Naive thymus-derived CD4-positive, alpha-beta T cell (primary cell): Measurements from ENCODE around the gene LZTS2. TPM values are rescaled to one million over a fixed set of nuclear protein-coding genes. Genes with fewer than 3 reads are reported as not detected.

Experiments used
- ATAC-seq: fragments of 150-1000 bp; cut with Tn5 transposase; 2 replicates; pipeline ENCODE4 v1.10.0; 2021; ENCODE audit warnings: mild to moderate bottlenecking, moderate library complexity
- CTCF ChIA-PET: fragments of 350-600 bp; sonication (Branson Sonifier 250); formaldehyde crosslinking; loops from one replicate; lab custom pipeline; 2021; ENCODE audit warnings: antibody characterized with exemption; lab: Charles Lee
- POLR2A ChIA-PET: fragments of 350-600 bp; sonication (Branson Sonifier 250); formaldehyde crosslinking; loops from one replicate; lab custom pipeline; 2021; ENCODE audit warnings: antibody characterized with exemption, inconsistent platforms; lab: Charles Lee
- DNase-seq, 9 donors: peaks; one replicate each; pipeline versions ENCODE4 v3.0.0 to v3.0.0-alpha.2; 2020 to 2022; ENCODE audit warnings: mixed read lengths in 1 of 9
- H3K27ac ChIP-seq: one replicate; pipeline ENCODE4 v1.7.0; 2013; ENCODE audit warnings: mild to moderate bottlenecking, low read depth, low read length, moderate library complexity
- H3K27me3 ChIP-seq, 2 donors: one replicate each; pipeline ENCODE4 v1.7.0; 2013; ENCODE audit warnings: low read length in 2 of 2, mild to moderate bottlenecking in 2 of 2, moderate library complexity in 2 of 2; ENCODE audit not compliant: control insufficient read depth in 2 of 2, insufficient read depth in 2 of 2
- H3K36me3 ChIP-seq, 3 experiments: 1 replicate in 2 of 3; 2 replicates in 1 of 3; pipeline ENCODE4 v1.7.0; 2013; ENCODE audit warnings: low read length in 3 of 3, mild to moderate bottlenecking in 3 of 3, moderate library complexity in 1 of 3; ENCODE audit not compliant: insufficient read depth in 3 of 3, control insufficient read depth in 2 of 3
- H3K4me1 ChIP-seq, 2 donors: one replicate each; pipeline ENCODE4 v1.7.0; 2013; ENCODE audit warnings: low read length in 2 of 2, mild to moderate bottlenecking in 2 of 2, moderate library complexity in 1 of 2; ENCODE audit not compliant: control insufficient read depth in 2 of 2, insufficient read depth in 2 of 2
- H3K4me3 ChIP-seq: 2 replicates; pipeline ENCODE4 v1.7.0; 2013; ENCODE audit warnings: mild to moderate bottlenecking, low read length
- H3K9me3 ChIP-seq, 3 experiments: 1 replicate in 2 of 3; 2 replicates in 1 of 3; pipeline ENCODE4 v1.7.0; 2013; ENCODE audit warnings: low read length in 3 of 3; ENCODE audit not compliant: control insufficient read depth in 2 of 3
- H3K27ac Mint-ChIP-seq, 9 donors: one replicate each; pipeline ENCODE4 v1.8.0; 2020 to 2022; ENCODE audit warnings: mixed read lengths in 9 of 9, mild to moderate bottlenecking in 8 of 9, moderate library complexity in 5 of 9, inconsistent platforms in 2 of 9
- H3K27me3 Mint-ChIP-seq, 5 donors: one replicate each; pipeline ENCODE4 v1.8.0; 2021 to 2022; ENCODE audit warnings: mixed read lengths in 5 of 5, mild to moderate bottlenecking in 1 of 5
- H3K36me3 Mint-ChIP-seq, 5 donors: one replicate each; pipeline ENCODE4 v1.8.0; 2020 to 2022; ENCODE audit warnings: mixed read lengths in 5 of 5, mild to moderate bottlenecking in 3 of 5, inconsistent platforms in 1 of 5
- H3K4me1 Mint-ChIP-seq, 7 donors: one replicate each; pipeline ENCODE4 v1.8.0; 2020 to 2022; ENCODE audit warnings: mixed read lengths in 7 of 7, mild to moderate bottlenecking in 3 of 7, inconsistent platforms in 1 of 7
- H3K4me3 Mint-ChIP-seq, 10 donors: one replicate each; pipeline ENCODE4 v1.8.0; 2020 to 2022; ENCODE audit warnings: mild to moderate bottlenecking in 10 of 10, mixed read lengths in 10 of 10, moderate library complexity in 6 of 10, inconsistent platforms in 2 of 10
- H3K9me3 Mint-ChIP-seq, 11 donors: one replicate each; pipeline ENCODE4 v1.8.0; 2020 to 2022; ENCODE audit warnings: mixed read lengths in 11 of 11, mild to moderate bottlenecking in 4 of 11, inconsistent platforms in 1 of 11, moderate library complexity in 1 of 11
- intact Hi-C, 2 donors: fragments of 100-400 bp; cut with micrococcal nuclease; formaldehyde crosslinking; loops; one replicate each; pipeline ENCODE4 v1.15.1; 2023
- polyA plus RNA-seq, 2 donors: library from polyadenylated mRNA; unstranded; fragments of 300-500 nt; fragmentation: Illumina TruSeq; gene quantifications; one replicate each; pipeline ENCODE4 v1.2.3, GENCODE V29; 2021
- total RNA-seq, 6 experiments: library from RNA in 5 of 6; stranded (reverse) in 5 of 6; gene quantifications; 1 replicate in 5 of 6; 2 replicates in 1 of 6; pipeline ENCODE4 v1.2.3 and lab custom pipeline; 2021 to 2026

Gene LZTS2
- total and polyA plus RNA-seq, 7 experiments from 2014 or later: 10.8 to 44.7 (median 25.5) TPM

DNA sequence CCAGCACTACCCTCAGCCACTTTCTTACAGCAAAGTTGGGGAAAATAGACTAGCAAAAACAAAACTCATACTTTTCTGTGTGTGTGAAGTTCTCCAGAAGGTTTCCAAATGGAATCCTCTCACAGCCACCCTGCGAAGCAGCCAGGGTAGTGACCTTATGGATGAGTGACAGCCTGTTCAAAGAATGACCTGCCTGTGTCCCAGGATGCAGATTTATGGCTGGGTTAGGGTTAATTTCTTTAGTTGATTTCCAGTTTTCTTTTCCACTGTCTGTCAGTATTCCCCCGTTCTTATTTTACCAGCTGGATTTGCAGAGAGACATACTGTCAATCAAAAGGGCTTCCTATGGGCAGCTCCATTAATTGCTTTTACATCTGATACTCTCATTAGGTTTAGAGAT lies 32.7 kb upstream of the LZTS2 start:
- ATAC-seq (no peak), DNase-seq (no peak)
- ChIA-PET POLR2A (interaction anchor here (0.9 kb wide), 1 partner anchor 17 kb away, joined by 3 read pairs; no protein-coding TSS in a partner anchor), CTCF (interaction anchor here (4.7 kb wide), 1 partner anchor 48 kb away, joined by 18 read pairs; no protein-coding TSS in a partner anchor)
- peaks cover 4 to 18% (median 14%) of the 10 kb centered on the region in 7 donors for H3K4me1 Mint-ChIP-seq
- H3K9me3 ChIP-seq: no peaks in the 10 kb centered on the region
- H3K36me3 ChIP-seq: peaks cover 0 to 5% (median 0%) of the 10 kb centered on the region in 3 experiments
- no peak overlapping the region for H3K4me3 Mint-ChIP-seq
- H3K27ac Mint-ChIP-seq: no peak overlapping the region
- H3K27me3 ChIP-seq: no peaks in the 10 kb centered on the region
- no peak overlapping the region for H3K27ac ChIP-seq
- H3K36me3 Mint-ChIP-seq: peaks cover 0 to 14% (median 6%) of the 10 kb centered on the region in 5 donors
- no peaks in the 10 kb centered on the region for H3K9me3 Mint-ChIP-seq
- H3K27me3 Mint-ChIP-seq: peaks cover 0 to 5% (median 0%) of the 10 kb centered on the region in 5 donors
- H3K4me3 ChIP-seq: no peak overlapping the region
- H3K4me1 ChIP-seq: peaks cover 4 to 12% of the 10 kb centered on the region in 2 donors
- intact Hi-C loops: no loop called here

- intact Hi-C loops: no loop called here
- H3K4me1 ChIP-seq: peaks cover 4 to 12% of the 10 kb centered on the region in 2 donors
- no peaks in the 10 kb centered on the region for H3K27me3 ChIP-seq
- H3K27ac ChIP-seq: no peak overlapping the region
- H3K4me1 Mint-ChIP-seq: peaks cover 4 to 18% (median 14%) of the 10 kb centered on the region in 7 donors
- H3K27me3 Mint-ChIP-seq: peaks cover 0 to 5% (median 0%) of the 10 kb centered on the region in 5 donors
- H3K36me3 Mint-ChIP-seq: peaks cover 0 to 10% (median 4%) of the 10 kb centered on the region in 5 donors
- H3K9me3 ChIP-seq: no peaks in the 10 kb centered on the region
- CTCF ChIA-PET: interaction anchor here (0.8 to 4.7 kb wide), 2 partner anchors 47 to 49 kb away, joined by 6 to 18 read pairs; no protein-coding TSS in a partner anchor
- no peak overlapping the region for H3K27ac Mint-ChIP-seq
- no peak for DNase-seq
- no peak overlapping the region for H3K4me3 ChIP-seq
- H3K4me3 Mint-ChIP-seq: no peak overlapping the region
- H3K36me3 ChIP-seq: peaks cover 0 to under 1% (median 0%) of the 10 kb centered on the region in 3 experiments
- ATAC-seq: no peak
- POLR2A ChIA-PET: interaction anchor here (0.9 to 3.2 kb wide), 2 partner anchors 18 to 30 kb away, joined by 3 to 17 read pairs; no protein-coding TSS in a partner anchor
- H3K9me3 Mint-ChIP-seq: no peaks in the 10 kb centered on the region
Measured at GRCh38 chr10:100967332-100967731, 32.3 kb upstream of the LZTS2 start.

- DNase-seq: no peak
- Histone ChIP-seq H3K27me3 (no peaks in the 10 kb centered on the region), H3K9me3 (no peaks in the 10 kb centered on the region), H3K4me1 (peaks cover 4 to 12% of the 10 kb centered on the region in 2 donors), H3K27ac (no peak overlapping the region), H3K4me3 (no peak overlapping the region), H3K36me3 (no peaks in the 10 kb centered on the region)
- H3K9me3 Mint-ChIP-seq: no peaks in the 10 kb centered on the region
- peak overlapping the region in 3 of 9 donors; percentile 1 to 83 (median 24) for H3K27ac Mint-ChIP-seq
- ChIA-PET CTCF (interaction anchor here (0.5 to 4.7 kb wide), 5 partner anchors 16 to 48 kb away, joined by 3 to 18 read pairs (median 6); no protein-coding TSS in a partner anchor), POLR2A (interaction anchor here (1.1 to 3.2 kb wide), 2 partner anchors 19 to 29 kb away, joined by 3 to 17 read pairs; partner anchors contain the start of genes MRPL43 and TWNK)
- peak overlapping the region; percentile 53 to 81 (median 73) for H3K4me3 Mint-ChIP-seq
- peaks cover 4 to 18% (median 14%) of the 10 kb centered on the region in 7 donors for H3K4me1 Mint-ChIP-seq
- H3K36me3 Mint-ChIP-seq: peaks cover 0 to 4% (median 1%) of the 10 kb centered on the region in 5 donors
- ATAC-seq: no peak
- peaks cover 0 to 5% (median 0%) of the 10 kb centered on the region in 5 donors for H3K27me3 Mint-ChIP-seq
- intact Hi-C loops: loop anchor here in 1 of 2 donors (2.0 kb wide), 1 partner anchor 45 kb away; no protein-coding TSS in a partner anchor
Measured at GRCh38 chr10:100968062-100968736, 31.4 kb upstream of the LZTS2 start.

GRCh38 chr10:100968863-100969186 lies 30.8 kb upstream of the LZTS2 start:
- Mint-ChIP-seq H3K4me1 (peaks cover 4 to 18% (median 14%) of the 10 kb centered on the region in 7 donors), H3K27ac (peak overlapping the region in 3 of 9 donors; percentile 1 to 83 (median 24)), H3K36me3 (peaks cover 0 to 4% (median 1%) of the 10 kb centered on the region in 5 donors), H3K4me3 (peak overlapping the region in 9 of 10 donors; percentile 53 to 81 (median 68)), H3K9me3 (no peaks in the 10 kb centered on the region), H3K27me3 (peaks cover 0 to 5% (median 0%) of the 10 kb centered on the region in 5 donors)
- intact Hi-C loops: loop anchor here (1.0 to 2.0 kb wide), 4 partner anchors 18 to 45 kb away; partner anchors contain the start of genes MRPL43 (in 2 of the 2) and TWNK (in 2 of the 2)
- Histone ChIP-seq H3K4me3 (peak overlapping the region; percentile 49), H3K4me1 (peaks cover 4 to 12% of the 10 kb centered on the region in 2 donors), H3K9me3 (no peaks in the 10 kb centered on the region), H3K36me3 (no peaks in the 10 kb centered on the region), H3K27ac (no peak overlapping the region), H3K27me3 (no peaks in the 10 kb centered on the region)
- ATAC-seq: no peak
- ChIA-PET CTCF (interaction anchor here (0.5 to 4.7 kb wide), 4 partner anchors 16 to 46 kb away, joined by 3 to 18 read pairs (median 8); no protein-coding TSS in a partner anchor), POLR2A (interaction anchor here (1.1 to 3.2 kb wide), 2 partner anchors 18 to 29 kb away, joined by 3 to 17 read pairs; partner anchors contain the start of genes MRPL43 and TWNK)
- DNase-seq: no peak

DNA sequence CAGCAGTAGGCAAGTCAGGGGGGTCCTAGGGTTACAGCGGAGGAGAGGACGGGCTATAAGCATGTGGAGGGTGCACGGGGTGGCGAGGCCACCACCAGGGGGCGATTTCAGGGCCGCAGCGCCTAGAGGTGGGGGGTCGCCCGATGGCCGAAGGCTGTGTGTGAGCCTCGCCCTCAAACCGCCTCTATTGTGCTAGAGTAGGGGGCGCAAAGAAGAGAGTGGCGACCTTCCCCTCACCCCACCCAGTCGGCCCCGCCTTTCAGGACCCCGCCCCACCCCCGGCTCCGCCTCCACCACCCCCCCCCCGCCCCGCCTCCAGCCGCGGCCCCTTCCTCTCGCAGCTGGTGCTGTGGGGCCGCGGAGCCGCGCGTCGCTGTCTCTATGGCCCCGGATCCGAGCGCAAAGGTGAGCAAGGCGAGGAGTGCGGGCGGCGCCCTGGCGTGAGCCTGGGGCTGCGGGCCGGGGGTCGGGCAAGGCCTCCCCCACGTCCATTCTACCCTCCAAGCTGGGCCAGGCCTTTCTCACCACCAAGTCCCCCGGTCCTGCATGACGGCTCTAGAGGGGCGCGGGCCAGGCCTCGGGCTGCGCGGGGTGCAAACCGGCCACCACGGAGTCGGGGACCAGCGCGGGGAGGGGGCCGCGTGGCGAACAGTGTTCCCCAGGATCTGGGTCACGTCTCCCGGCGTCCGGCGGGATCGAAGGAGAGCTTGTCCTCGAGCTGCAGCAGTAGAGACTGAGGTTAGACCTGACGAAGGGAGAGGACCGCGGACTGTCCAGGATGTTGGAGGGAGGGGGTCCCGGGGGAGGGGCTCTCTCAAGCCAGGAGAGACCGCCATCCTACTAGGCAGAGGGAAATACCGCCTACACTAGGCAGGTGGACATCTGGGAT lies 30.2 kb upstream of the LZTS2 start, which contains the start of gene SEMA4G:
Gene SEMA4G, plus strand, starts transcription at position 318 of the 889 bp plus-strand sequence. CDS start 3,409 bp downstream, outside the sequence.
- H3K36me3 ChIP-seq: no peaks in the 10 kb centered on the region
- DNase-seq (peak in 8 of 9 donors; percentile 26 to 53 (median 38)), ATAC-seq (peak; percentile 79)
- CTCF ChIA-PET: interaction anchor here (0.9 to 4.7 kb wide), 3 partner anchors 19 to 45 kb away, joined by 4 to 18 read pairs (median 13); no protein-coding TSS in a partner anchor
- H3K9me3 ChIP-seq: no peaks in the 10 kb centered on the region
- peak within 1 kb of the TSS; percentile 49 for H3K4me3 ChIP-seq
- POLR2A ChIA-PET: interaction anchor here (1.1 to 3.2 kb wide), 2 partner anchors 18 to 28 kb away, joined by 3 to 17 read pairs; partner anchors contain the start of genes MRPL43 and TWNK
- Mint-ChIP-seq H3K9me3 (no peaks in the 10 kb centered on the region), H3K4me1 (peaks cover 4 to 18% (median 14%) of the 10 kb centered on the region in 7 donors), H3K27me3 (peaks cover 0 to 5% (median 0%) of the 10 kb centered on the region in 5 donors), H3K36me3 (peaks cover 0 to 4% (median 1%) of the 10 kb centered on the region in 5 donors), H3K27ac (peak within 1 kb of the TSS in 3 of 9 donors; percentile 1 to 83 (median 24)), H3K4me3 (peak within 1 kb of the TSS; percentile 53 to 81 (median 73))
- H3K27me3 ChIP-seq: no peaks in the 10 kb centered on the region
- peak within 1 kb of the TSS; percentile 30 for H3K27ac ChIP-seq
- intact Hi-C loops: loop anchor here (1.0 to 2.0 kb wide), 4 partner anchors 18 to 45 kb away; partner anchors contain the start of genes MRPL43 (in 2 of the 2) and TWNK (in 2 of the 2)
- H3K4me1 ChIP-seq: peaks cover 4 to 12% of the 10 kb centered on the region in 2 donors
